Measurements from ENCODE around the gene SLFNL1.

SLFNL1 gene

DNA sequence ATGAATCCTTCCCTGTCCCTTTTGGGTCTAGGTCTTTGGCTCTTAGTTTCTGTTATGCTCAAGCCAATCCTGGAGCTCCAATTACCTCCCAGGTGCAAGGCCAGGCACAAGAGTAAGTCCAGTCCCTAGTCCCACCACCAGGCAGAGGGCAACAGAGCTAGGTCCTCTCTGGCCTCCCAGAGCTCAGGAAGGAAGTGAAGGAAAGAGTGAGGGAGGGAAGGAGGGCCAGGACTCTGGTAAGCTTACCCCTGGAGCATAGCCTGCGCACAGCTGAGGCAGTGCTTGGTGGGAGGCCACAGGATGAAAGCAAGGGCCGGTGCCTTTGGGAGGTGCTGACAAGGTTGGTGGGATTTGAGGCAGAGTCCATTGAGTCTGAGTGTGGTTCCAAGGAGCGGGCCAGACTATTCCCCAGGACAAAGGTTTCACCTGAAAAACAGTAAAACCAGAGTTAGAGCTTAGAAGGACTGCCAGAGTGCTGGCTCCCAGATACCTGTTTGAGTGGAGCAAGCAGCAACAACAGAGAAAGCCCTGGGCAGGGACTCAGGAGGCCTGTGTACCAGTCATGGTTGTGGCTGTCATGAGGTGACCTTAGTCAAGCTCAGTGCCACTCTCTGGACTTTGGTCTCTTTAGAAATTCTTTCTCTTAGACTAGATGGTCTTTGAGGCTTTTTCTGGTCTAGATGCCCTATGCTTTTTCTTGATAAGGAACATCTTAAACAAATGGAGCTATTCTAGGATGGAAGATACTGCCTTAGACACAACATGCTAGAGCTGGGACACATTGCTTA, 15.8 kb upstream of the SLFNL1 start:
- no peak for FAIRE-seq
- TF ChIP-seq POU2F2 (IDR thresholded peaks at IDR 0.05; ENCODE audit: low read depth, low read length): no peak
- no peak for TF ChIP-seq POLR2A (IDR thresholded peaks at IDR 0.05; ENCODE audit: low read depth, low read length)
- TF ChIP-seq PAX5 (IDR thresholded peaks at IDR 0.05; ENCODE audit: insufficient read depth, low read length, severe bottlenecking): no peak
- TF ChIP-seq TAF1 (IDR thresholded peaks at IDR 0.05; ENCODE audit: low read depth, low read length): no peak
- no peak for TF ChIP-seq SPI1 (IDR thresholded peaks at IDR 0.05; ENCODE audit: low read depth, low read length)
- no peak for TF ChIP-seq POLR2AphosphoS5 (IDR thresholded peaks at IDR 0.05; ENCODE audit: low read depth, low read length)
- no peak for DNase-seq (ENCODE audit: insufficient read length, low spot score)

DNA sequence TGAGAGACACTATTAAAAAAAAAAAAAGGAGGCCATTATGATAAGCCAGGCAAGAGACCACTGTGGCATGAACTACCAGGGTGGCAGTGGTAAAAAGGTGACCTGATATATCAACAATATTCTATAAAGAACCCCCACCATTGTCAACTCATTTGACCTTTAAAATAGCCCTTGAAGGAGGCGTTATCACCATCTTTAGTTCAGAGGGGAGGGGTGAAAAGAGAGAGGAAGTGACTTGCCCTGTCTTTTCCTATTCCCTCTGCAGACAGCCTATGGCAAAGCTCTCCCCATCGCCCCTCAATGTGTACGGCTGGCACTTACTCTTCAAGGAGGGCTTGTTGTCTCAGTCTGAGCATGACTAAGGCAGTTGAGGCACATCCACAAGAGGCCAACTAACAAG, 11.7 kb upstream of the SLFNL1 start:
- DNase-seq (ENCODE audit: insufficient read length, low spot score) (no peak), FAIRE-seq (no peak)
- TF ChIP-seq TAF1 (IDR thresholded peaks at IDR 0.05; ENCODE audit: low read depth, low read length): no peak
- no peak for TF ChIP-seq SPI1 (IDR thresholded peaks at IDR 0.05; ENCODE audit: low read depth, low read length)
- no peak for TF ChIP-seq POU2F2 (IDR thresholded peaks at IDR 0.05; ENCODE audit: low read depth, low read length)
- TF ChIP-seq PAX5 (IDR thresholded peaks at IDR 0.05; ENCODE audit: insufficient read depth, low read length, severe bottlenecking): no peak
- TF ChIP-seq POLR2AphosphoS5 (IDR thresholded peaks at IDR 0.05; ENCODE audit: low read depth, low read length): no peak
- no peak for TF ChIP-seq POLR2A (IDR thresholded peaks at IDR 0.05; ENCODE audit: low read depth, low read length)

DNA sequence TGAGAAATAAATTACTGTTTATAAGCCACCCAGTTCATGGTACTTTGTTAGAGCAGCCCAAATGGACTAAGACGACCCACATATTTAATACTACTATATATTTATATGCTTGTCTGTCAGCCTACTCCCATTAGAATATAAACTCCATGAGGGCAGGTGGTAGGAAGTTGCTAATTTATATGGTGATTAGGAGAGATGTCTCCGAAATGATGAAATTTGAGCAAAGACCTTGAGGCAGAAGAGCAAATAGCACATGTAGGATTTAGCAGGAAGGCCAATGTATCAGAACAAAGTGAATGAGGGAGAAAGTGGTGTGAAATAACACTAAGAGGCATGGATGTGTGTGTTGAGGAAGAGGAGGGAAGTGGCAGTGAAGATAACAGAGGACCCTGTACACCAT, 10.6 kb upstream of the SLFNL1 start:
- FAIRE-seq (no peak), DNase-seq (ENCODE audit: insufficient read length, low spot score) (no peak)

DNA sequence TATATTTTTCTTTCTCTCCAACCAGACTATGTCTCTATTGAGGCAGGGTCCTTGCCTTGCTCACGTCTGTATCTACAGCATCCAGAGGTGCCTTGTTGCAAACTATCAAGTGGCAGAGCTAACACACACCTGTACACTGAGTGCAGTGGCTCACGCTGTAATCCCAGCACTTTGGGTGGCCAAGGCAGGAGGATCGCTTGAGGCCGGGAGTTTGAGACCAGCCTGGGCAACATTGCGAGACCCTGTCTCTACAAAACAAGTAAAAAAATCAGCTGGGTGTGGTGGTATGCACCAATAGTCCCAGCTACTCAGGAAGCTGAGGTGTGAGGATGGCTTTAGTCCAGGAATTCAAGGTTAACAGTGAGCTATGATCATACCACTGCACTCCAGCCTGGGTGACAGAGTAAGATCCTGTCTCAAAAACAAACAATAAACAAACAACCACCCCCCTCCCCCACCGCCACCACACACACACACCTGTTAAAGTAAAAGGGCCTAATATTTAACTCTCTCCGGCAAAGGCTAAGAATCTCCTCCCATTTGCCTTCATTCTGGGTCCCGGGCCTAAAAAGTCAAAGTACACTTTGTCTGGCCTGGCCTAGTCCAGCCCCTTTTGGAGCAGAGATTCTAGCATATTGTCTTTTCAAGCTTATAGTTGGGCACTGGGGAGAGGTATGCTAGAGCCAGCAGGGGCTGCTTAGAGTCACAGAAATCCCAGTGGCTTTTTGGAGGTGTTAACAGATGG, 9.5 kb upstream of the SLFNL1 start:
- TF ChIP-seq PAX5 (IDR thresholded peaks at IDR 0.05; ENCODE audit: insufficient read depth, low read length, severe bottlenecking) (no peak), POU2F2 (IDR thresholded peaks at IDR 0.05; ENCODE audit: low read depth, low read length) (no peak), POLR2AphosphoS5 (IDR thresholded peaks at IDR 0.05; ENCODE audit: low read depth, low read length) (no peak), POLR2A (IDR thresholded peaks at IDR 0.05; ENCODE audit: low read depth, low read length) (no peak), TAF1 (IDR thresholded peaks at IDR 0.05; ENCODE audit: low read depth, low read length) (no peak), SPI1 (IDR thresholded peaks at IDR 0.05; ENCODE audit: low read depth, low read length) (no peak)
- FAIRE-seq (no peak), DNase-seq (ENCODE audit: insufficient read length, low spot score) (no peak)

More for the DNA sequence above, 10.6 kb upstream of the SLFNL1 start:
- no peak for TF ChIP-seq SPI1 (IDR thresholded peaks at IDR 0.05; ENCODE audit: low read depth, low read length)
- TF ChIP-seq PAX5 (IDR thresholded peaks at IDR 0.05; ENCODE audit: insufficient read depth, low read length, severe bottlenecking): no peak
- no peak for TF ChIP-seq TAF1 (IDR thresholded peaks at IDR 0.05; ENCODE audit: low read depth, low read length)
- TF ChIP-seq POU2F2 (IDR thresholded peaks at IDR 0.05; ENCODE audit: low read depth, low read length): no peak
- no peak for TF ChIP-seq POLR2A (IDR thresholded peaks at IDR 0.05; ENCODE audit: low read depth, low read length)
- TF ChIP-seq POLR2AphosphoS5 (IDR thresholded peaks at IDR 0.05; ENCODE audit: low read depth, low read length): no peak

DNA sequence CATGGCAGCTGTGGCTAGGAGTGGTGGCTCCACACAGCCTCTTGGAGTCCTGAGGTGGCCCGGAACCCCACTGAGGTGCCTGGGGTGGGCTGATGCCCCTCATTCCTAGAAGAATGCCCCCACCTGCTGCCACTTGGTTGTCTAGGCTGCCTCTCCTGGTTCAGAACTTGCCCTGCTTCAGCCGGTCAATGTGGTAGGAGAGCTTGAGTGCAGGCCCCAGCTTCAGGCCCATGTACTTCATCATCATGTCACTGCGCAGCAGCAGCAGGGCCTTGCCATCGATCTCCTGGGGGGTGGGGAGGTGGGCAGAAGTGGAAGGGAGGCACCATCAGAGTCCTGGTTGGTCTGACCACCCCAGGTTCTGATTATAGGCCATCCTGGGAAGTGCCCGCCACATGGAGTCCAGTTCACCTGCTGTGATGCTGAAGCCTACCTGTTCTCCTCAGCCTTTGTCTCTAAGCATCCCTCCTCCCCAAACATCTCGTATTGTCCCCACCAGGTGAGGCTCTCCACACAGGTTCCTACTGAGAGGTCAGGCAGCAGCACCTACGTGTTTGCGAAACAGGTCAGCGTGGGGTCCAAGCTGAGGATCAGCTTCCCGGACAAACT, 6.6 kb upstream of the SLFNL1 start:
- no peak for TF ChIP-seq SPI1 (IDR thresholded peaks at IDR 0.05; ENCODE audit: low read depth, low read length)
- TF ChIP-seq POLR2A (IDR thresholded peaks at IDR 0.05; ENCODE audit: low read depth, low read length): no peak
- no peak for TF ChIP-seq PAX5 (IDR thresholded peaks at IDR 0.05; ENCODE audit: insufficient read depth, low read length, severe bottlenecking)
- no peak for TF ChIP-seq POU2F2 (IDR thresholded peaks at IDR 0.05; ENCODE audit: low read depth, low read length)
- no peak for TF ChIP-seq TAF1 (IDR thresholded peaks at IDR 0.05; ENCODE audit: low read depth, low read length)
- no peak for TF ChIP-seq POLR2AphosphoS5 (IDR thresholded peaks at IDR 0.05; ENCODE audit: low read depth, low read length)
- no peak for DNase-seq (ENCODE audit: insufficient read length, low spot score)
- no peak for FAIRE-seq

DNA sequence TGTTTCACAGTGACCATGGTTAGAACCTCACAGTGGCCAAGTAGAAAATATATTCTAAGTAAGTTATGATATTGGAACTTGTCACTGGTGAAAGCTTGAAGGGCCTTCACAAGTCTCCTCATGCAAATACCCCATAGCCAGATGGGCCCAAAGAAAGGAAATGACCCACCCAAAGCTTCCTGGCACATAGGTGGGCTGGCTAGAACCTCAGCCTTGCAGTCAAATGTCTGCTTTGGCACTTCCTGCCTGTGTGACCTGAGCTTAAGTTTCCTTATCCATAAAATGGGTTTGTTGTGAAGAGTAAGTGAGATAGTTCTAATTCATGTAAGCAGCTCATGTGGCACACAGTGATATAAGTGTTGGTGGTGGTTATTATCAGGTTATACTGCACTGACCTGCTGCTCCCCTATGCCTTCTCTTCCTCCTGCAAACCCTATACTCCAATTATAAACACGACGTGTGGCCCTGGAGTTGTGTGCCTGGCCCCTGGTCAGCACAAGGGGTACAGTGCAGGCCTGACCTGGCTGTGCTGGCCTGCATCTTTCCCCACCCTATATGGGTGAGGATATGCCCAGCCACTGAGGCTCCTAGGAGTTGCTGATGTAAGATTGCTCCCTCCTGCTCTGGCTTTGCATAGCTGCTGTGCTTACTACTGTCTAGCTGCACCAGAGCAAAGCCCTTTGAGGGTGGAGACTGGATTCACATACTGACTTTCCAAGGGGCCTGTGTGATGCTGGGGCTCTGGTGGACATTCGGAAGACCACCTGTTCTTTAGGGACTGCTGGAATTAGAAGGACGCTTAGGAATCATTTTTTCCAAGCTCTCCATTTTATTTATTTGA, 4.7 kb upstream of the SLFNL1 start:
- no peak for TF ChIP-seq POU2F2 (IDR thresholded peaks at IDR 0.05; ENCODE audit: low read depth, low read length)
- no peak for TF ChIP-seq POLR2AphosphoS5 (IDR thresholded peaks at IDR 0.05; ENCODE audit: low read depth, low read length)
- no peak for TF ChIP-seq SPI1 (IDR thresholded peaks at IDR 0.05; ENCODE audit: low read depth, low read length)
- TF ChIP-seq PAX5 (IDR thresholded peaks at IDR 0.05; ENCODE audit: insufficient read depth, low read length, severe bottlenecking): no peak
- no peak for TF ChIP-seq POLR2A (IDR thresholded peaks at IDR 0.05; ENCODE audit: low read depth, low read length)
- no peak for TF ChIP-seq TAF1 (IDR thresholded peaks at IDR 0.05; ENCODE audit: low read depth, low read length)
- FAIRE-seq (peak; percentile 33), DNase-seq (ENCODE audit: insufficient read length, low spot score) (no peak)

DNA sequence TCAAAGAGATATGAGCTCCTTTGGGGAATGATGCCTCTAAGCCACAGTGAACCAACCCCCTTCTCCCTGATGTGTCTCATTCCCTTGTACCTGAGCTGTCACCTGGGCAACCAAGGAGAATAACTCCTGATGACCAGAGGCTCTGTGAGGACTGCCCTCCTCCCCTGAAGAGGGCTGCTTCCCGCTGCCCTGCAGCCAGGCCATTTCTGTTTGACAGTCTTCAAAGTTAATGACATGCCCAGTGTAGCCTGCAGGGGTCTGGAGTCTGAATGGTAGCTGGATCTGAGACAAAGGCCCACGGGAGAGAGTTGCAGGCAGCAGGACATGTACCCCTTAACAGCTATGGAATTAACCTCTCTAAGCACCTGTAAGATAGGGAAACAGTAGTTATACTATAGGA, 3.4 kb upstream of the SLFNL1 start:
- no peak for FAIRE-seq
- no peak for DNase-seq (ENCODE audit: insufficient read length, low spot score)
- no peak for TF ChIP-seq PAX5 (IDR thresholded peaks at IDR 0.05; ENCODE audit: insufficient read depth, low read length, severe bottlenecking)
- TF ChIP-seq POLR2AphosphoS5 (IDR thresholded peaks at IDR 0.05; ENCODE audit: low read depth, low read length): no peak
- no peak for TF ChIP-seq POU2F2 (IDR thresholded peaks at IDR 0.05; ENCODE audit: low read depth, low read length)
- TF ChIP-seq TAF1 (IDR thresholded peaks at IDR 0.05; ENCODE audit: low read depth, low read length): no peak
- no peak for TF ChIP-seq SPI1 (IDR thresholded peaks at IDR 0.05; ENCODE audit: low read depth, low read length)
- TF ChIP-seq POLR2A (IDR thresholded peaks at IDR 0.05; ENCODE audit: low read depth, low read length): no peak

DNA sequence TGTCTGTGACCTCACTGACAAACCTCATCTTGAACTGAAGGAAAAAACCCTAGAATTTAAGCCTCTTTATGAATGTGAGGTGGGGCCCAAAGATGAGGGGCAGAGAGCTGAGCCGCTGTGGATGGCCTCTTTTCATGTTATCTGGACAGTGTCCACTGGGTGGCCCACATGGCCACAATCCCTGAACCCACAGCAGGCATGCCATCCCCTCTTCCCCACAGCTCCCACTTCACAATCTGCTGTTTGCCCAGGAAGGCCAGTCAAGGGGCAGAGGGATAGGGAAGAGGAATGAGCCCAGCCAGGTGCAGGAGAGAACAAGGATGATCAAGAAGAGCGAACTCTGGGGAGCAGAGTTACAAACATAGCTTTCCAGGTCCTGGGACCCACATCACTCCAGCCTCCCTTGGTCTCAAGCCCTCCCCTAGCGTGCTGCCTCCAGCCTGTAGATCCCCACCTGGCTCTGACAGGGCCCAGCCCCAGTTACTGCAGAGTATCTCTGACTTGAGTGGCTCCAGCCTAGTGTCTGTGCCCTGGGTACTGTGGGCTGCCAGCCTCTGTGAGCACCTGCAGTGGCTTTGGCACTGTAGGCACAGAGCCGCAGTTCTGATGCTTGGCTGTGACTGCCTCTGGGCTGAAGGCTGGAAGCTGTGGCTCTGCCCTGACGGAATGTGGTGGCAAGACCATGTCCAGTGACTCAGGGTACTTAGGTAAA, 1.9 kb upstream of the SLFNL1 start:
- DNase-seq (ENCODE audit: insufficient read length, low spot score) (no peak), FAIRE-seq (no peak)
- TF ChIP-seq POU2F2 (IDR thresholded peaks at IDR 0.05; ENCODE audit: low read depth, low read length): no peak
- peak; percentile 27; the same call in 1 of the 2 replicates for TF ChIP-seq POLR2A (IDR thresholded peaks at IDR 0.05; ENCODE audit: low read depth, low read length)
- TF ChIP-seq POLR2AphosphoS5 (IDR thresholded peaks at IDR 0.05; ENCODE audit: low read depth, low read length): 0 out of 2 replicates have a peak, but pooled peaks have one; percentile 8
- no peak for TF ChIP-seq SPI1 (IDR thresholded peaks at IDR 0.05; ENCODE audit: low read depth, low read length)
